ENCODE results near the gene MAP2K2.

- TF ChIP-seq POLR2AphosphoS5 (IDR thresholded peaks at IDR 0.05): no peak
- TF ChIP-seq, protein P1, sequence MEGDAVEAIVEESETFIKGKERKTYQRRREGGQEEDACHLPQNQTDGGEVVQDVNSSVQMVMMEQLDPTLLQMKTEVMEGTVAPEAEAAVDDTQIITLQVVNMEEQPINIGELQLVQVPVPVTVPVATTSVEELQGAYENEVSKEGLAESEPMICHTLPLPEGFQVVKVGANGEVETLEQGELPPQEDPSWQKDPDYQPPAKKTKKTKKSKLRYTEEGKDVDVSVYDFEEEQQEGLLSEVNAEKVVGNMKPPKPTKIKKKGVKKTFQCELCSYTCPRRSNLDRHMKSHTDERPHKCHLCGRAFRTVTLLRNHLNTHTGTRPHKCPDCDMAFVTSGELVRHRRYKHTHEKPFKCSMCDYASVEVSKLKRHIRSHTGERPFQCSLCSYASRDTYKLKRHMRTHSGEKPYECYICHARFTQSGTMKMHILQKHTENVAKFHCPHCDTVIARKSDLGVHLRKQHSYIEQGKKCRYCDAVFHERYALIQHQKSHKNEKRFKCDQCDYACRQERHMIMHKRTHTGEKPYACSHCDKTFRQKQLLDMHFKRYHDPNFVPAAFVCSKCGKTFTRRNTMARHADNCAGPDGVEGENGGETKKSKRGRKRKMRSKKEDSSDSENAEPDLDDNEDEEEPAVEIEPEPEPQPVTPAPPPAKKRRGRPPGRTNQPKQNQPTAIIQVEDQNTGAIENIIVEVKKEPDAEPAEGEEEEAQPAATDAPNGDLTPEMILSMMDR (IDR thresholded peaks at IDR 0.05; ENCODE audit: poor library complexity, severe bottlenecking): no peak
- TF ChIP-seq SMC3 (conservative IDR thresholded peaks at IDR 0.05; ENCODE audit: poor library complexity): no peak
- no peak for TF ChIP-seq EZH2 (IDR thresholded peaks at IDR 0.05; ENCODE audit: borderline replicate concordance, insufficient read depth, low read length, poor library complexity, severe bottlenecking)
- TF ChIP-seq EP300 (conservative IDR thresholded peaks at IDR 0.05; ENCODE audit: poor library complexity, severe bottlenecking): no peak
- TF ChIP-seq RAD21 (conservative IDR thresholded peaks at IDR 0.05): no peak
- TF ChIP-seq TAF1 (IDR thresholded peaks at IDR 0.05; ENCODE audit: low read depth): no peak
- no peak for TF ChIP-seq MXI1 (conservative IDR thresholded peaks at IDR 0.05; ENCODE audit: poor library complexity, severe bottlenecking)
- TF ChIP-seq, protein P2, sequence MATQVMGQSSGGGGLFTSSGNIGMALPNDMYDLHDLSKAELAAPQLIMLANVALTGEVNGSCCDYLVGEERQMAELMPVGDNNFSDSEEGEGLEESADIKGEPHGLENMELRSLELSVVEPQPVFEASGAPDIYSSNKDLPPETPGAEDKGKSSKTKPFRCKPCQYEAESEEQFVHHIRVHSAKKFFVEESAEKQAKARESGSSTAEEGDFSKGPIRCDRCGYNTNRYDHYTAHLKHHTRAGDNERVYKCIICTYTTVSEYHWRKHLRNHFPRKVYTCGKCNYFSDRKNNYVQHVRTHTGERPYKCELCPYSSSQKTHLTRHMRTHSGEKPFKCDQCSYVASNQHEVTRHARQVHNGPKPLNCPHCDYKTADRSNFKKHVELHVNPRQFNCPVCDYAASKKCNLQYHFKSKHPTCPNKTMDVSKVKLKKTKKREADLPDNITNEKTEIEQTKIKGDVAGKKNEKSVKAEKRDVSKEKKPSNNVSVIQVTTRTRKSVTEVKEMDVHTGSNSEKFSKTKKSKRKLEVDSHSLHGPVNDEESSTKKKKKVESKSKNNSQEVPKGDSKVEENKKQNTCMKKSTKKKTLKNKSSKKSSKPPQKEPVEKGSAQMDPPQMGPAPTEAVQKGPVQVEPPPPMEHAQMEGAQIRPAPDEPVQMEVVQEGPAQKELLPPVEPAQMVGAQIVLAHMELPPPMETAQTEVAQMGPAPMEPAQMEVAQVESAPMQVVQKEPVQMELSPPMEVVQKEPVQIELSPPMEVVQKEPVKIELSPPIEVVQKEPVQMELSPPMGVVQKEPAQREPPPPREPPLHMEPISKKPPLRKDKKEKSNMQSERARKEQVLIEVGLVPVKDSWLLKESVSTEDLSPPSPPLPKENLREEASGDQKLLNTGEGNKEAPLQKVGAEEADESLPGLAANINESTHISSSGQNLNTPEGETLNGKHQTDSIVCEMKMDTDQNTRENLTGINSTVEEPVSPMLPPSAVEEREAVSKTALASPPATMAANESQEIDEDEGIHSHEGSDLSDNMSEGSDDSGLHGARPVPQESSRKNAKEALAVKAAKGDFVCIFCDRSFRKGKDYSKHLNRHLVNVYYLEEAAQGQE (IDR thresholded peaks at IDR 0.05; ENCODE audit: borderline replicate concordance): no peak
Measured at GRCh38 chr19:4099041-4099764, 24.7 kb downstream of the MAP2K2 start.

Data from neural cell (in vitro differentiated cells).